Suprapubic skin (tissue), 4 donors: ENCODE results near the gene AGL. TPM values are rescaled to one million over a fixed set of nuclear protein-coding genes. Genes with fewer than 3 reads are reported as not detected.
A peak's percentile ranks its signal among the peaks of the same experiment; 100 is the strongest.
"Not testable (repeated sequence)": the region's sequence is repeated elsewhere in the genome, so short reads cannot be mapped to it uniquely, and the experiment has no call there.

Experiments used
- DNase-seq, 2 donors: peaks; one replicate each; pipeline ENCODE4 v3.0.0-alpha.2; 2019; ENCODE audit warnings: low spot score in 2 of 2
- H3K27ac ChIP-seq: fragments of 200-600 bp; sonication (generic); one replicate; pipeline ENCODE4 v1.5.1; 2019
- H3K27me3 ChIP-seq: fragments of 200-600 bp; sonication (generic); one replicate; pipeline ENCODE4 v1.5.1; 2019
- H3K36me3 ChIP-seq: fragments of 200-600 bp; sonication (generic); one replicate; pipeline ENCODE4 v1.5.1; 2019
- H3K4me1 ChIP-seq: fragments of 200-600 bp; sonication (generic); one replicate; pipeline ENCODE4 v1.5.1; 2019
- H3K4me3 ChIP-seq: fragments of 200-600 bp; sonication (generic); one replicate; pipeline ENCODE4 v1.5.1; 2019; ENCODE audit warnings: mild to moderate bottlenecking
- H3K9me3 ChIP-seq: fragments of 200-600 bp; sonication (generic); one replicate; pipeline ENCODE4 v1.5.1; 2019
- CTCF ChIP-seq, 2 donors: fragments of 200-600 bp in 1 of 2; fragments of 450-650 bp in 1 of 2; sonication (generic) in 1 of 2; IDR thresholded peaks; one replicate each; pipeline ENCODE4 v1.5.1; 2016 to 2019; ENCODE audit warnings: antibody characterized with exemption in 2 of 2, mild to moderate bottlenecking in 1 of 2, moderate library complexity in 1 of 2
- EP300 ChIP-seq: sonication (generic); formaldehyde crosslinking; IDR thresholded peaks from one replicate; pipeline ENCODE4 v1.6.1; 2017; ENCODE audit warnings: antibody characterized with exemption
- POLR2A ChIP-seq, 2 donors: fragments of 450-650 bp; IDR thresholded peaks; one replicate each; pipeline ENCODE4 v1.6.1; 2017; ENCODE audit warnings: antibody characterized with exemption in 2 of 2, mild to moderate bottlenecking in 2 of 2, moderate library complexity in 2 of 2
- POLR2AphosphoS5 ChIP-seq, 3 donors: sonication (generic); formaldehyde crosslinking; IDR thresholded peaks; one replicate each; pipeline ENCODE4 v1.6.1; 2017; ENCODE audit warnings: antibody characterized with exemption in 3 of 3
- WGBS: methylation state at CpG from one replicate; pipeline ENCODE4 v1.1.5; 2018; 5-methylcytosine and 5-hydroxymethylcytosine counted together
- total RNA-seq, 4 donors: library from RNA; depleted of rRNA; stranded (reverse); fragments of >200 nt; gene quantifications; one replicate each; pipeline ENCODE4 v1.1.0, GENCODE V29; 2016

The AGL gene
- total RNA-seq, 4 donors from 2014 or later = 7.7 to 17.8 (median 13.8) TPM

- H3K27ac ChIP-seq = peak overlapping the region; percentile 68
- H3K27me3 ChIP-seq = no peaks in the 10 kb centered on the region
- no peak for DNase-seq
- peaks cover 4% of the 10 kb centered on the region for H3K9me3 ChIP-seq
- TF ChIP-seq POLR2A (IDR thresholded peaks at IDR 0.05) = no peak
- TF ChIP-seq CTCF (IDR thresholded peaks at IDR 0.05) = no peak
- TF ChIP-seq EP300 = no peak
- no peak for TF ChIP-seq POLR2AphosphoS5 (IDR thresholded peaks at IDR 0.05)
- no peak overlapping the region for H3K4me3 ChIP-seq
- no peaks in the 10 kb centered on the region for H3K4me1 ChIP-seq
- no peaks in the 10 kb centered on the region for H3K36me3 ChIP-seq
- 89% methylated on average over 3 of the region's 3 CpGs for WGBS
Measured at GRCh38 chr1:99955375-99955774, 105.2 kb downstream of the AGL start.

GRCh38 chr1:99956755-99957154 lies 106.6 kb downstream of the AGL start:
- Histone ChIP-seq H3K27me3 (no peaks in the 10 kb centered on the region), H3K36me3 (no peaks in the 10 kb centered on the region), H3K27ac (peak overlapping the region; percentile 68), H3K9me3 (peaks cover 4% of the 10 kb centered on the region), H3K4me1 (no peaks in the 10 kb centered on the region), H3K4me3 (no peak overlapping the region)
- 41% methylated on average over 2 of the region's 2 CpGs for WGBS
- no peak for TF ChIP-seq POLR2A (IDR thresholded peaks at IDR 0.05)
- TF ChIP-seq POLR2AphosphoS5 (IDR thresholded peaks at IDR 0.05) = no peak
- TF ChIP-seq CTCF (IDR thresholded peaks at IDR 0.05) = no peak
- no peak for TF ChIP-seq EP300
- no peak for DNase-seq

- TF ChIP-seq POLR2AphosphoS5 (IDR thresholded peaks at IDR 0.05) = no peak
- no peak for TF ChIP-seq EP300
- no peak for TF ChIP-seq CTCF (IDR thresholded peaks at IDR 0.05)
- TF ChIP-seq POLR2A (IDR thresholded peaks at IDR 0.05) = no peak
- no peak for DNase-seq
- WGBS = 96% methylated on average over 1 of the region's 1 CpG
Measured at GRCh38 chr1:99957818-99958217, 107.7 kb downstream of the AGL start.

GRCh38 chr1:99959189-99959705 lies 109.1 kb downstream of the AGL start:
- not testable (repeated sequence) for H3K27ac ChIP-seq, H3K36me3 ChIP-seq, H3K9me3 ChIP-seq, DNase-seq, H3K4me3 ChIP-seq, H3K4me1 ChIP-seq, H3K27me3 ChIP-seq
- WGBS = 81% methylated on average over 7 of the region's 7 CpGs

More at GRCh38 chr1:99957818-99958217, 107.7 kb downstream of the AGL start:
- Histone ChIP-seq H3K9me3 (peaks cover 4% of the 10 kb centered on the region), H3K4me3 (no peak overlapping the region), H3K27ac (peak overlapping the region; percentile 34), H3K27me3 (no peaks in the 10 kb centered on the region), H3K4me1 (no peaks in the 10 kb centered on the region), H3K36me3 (no peaks in the 10 kb centered on the region)

- H3K36me3 ChIP-seq, H3K27me3 ChIP-seq, H3K9me3 ChIP-seq, H3K4me3 ChIP-seq, DNase-seq, H3K27ac ChIP-seq, H3K4me1 ChIP-seq: not testable (repeated sequence)
- 96% methylated on average over 5 of the region's 5 CpGs for WGBS
Measured at GRCh38 chr1:99960260-99960659, 110.1 kb downstream of the AGL start.

- Histone ChIP-seq H3K4me1 (peaks cover 2% of the 10 kb centered on the region), H3K36me3 (no peaks in the 10 kb centered on the region), H3K27ac (no peak overlapping the region), H3K4me3 (no peak overlapping the region), H3K27me3 (no peaks in the 10 kb centered on the region), H3K9me3 (no peaks in the 10 kb centered on the region)
- no peak for DNase-seq
- TF ChIP-seq POLR2AphosphoS5 (IDR thresholded peaks at IDR 0.05) (no peak), EP300 (no peak), CTCF (IDR thresholded peaks at IDR 0.05) (no peak), POLR2A (IDR thresholded peaks at IDR 0.05) (no peak)
Measured at GRCh38 chr1:99963041-99963795, 113.1 kb downstream of the AGL start.
